SH-SY5Y (cell line): ENCODE data around the gene BRSK2.

Experiments used
- GATA2 ChIP-seq: IDR thresholded peaks from 2 replicates; pipeline ENCODE4 v1.6.1; 2011; ENCODE audit warnings: mild to moderate bottlenecking, low read depth, low read length
- GATA3 ChIP-seq: IDR thresholded peaks from 2 replicates; pipeline ENCODE4 v1.6.1; 2011; ENCODE audit warnings: low read depth, mild to moderate bottlenecking, low read length, moderate library complexity

DNA sequence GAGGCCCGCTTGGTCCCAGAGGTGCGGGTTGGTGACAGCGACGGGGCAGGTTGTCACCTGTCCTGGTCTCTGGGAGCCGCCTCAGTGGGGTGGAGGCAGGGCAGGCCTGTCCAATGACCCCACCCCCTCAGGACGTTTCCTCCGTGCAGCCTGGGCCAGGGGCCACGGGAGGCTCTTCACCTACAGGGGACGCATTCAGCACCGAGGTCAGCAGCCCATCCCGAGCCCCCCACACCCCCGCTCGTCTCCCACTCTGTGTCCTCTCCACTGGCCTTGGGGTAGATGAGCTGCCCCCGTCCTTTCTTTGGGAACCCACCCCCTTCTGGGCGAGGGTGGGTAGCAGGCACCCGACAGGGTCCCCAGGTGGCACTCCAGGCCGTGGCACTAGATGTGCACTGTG is 35.7 kb downstream of the BRSK2 start:
- TF ChIP-seq GATA2 (no peak), GATA3 (no peak)
